Testis (tissue), 3 donors: Measurements from ENCODE around the gene FAM110A. TPM values are rescaled to one million over a fixed set of nuclear protein-coding genes. Genes with fewer than 3 reads are reported as not detected.
"Not testable (repeated sequence)": the region's sequence is repeated elsewhere in the genome, so short reads cannot be mapped to it uniquely, and the experiment has no call there.

Source experiments
- DNase-seq: peaks from one replicate; pipeline ENCODE4 v3.0.0-alpha.2; 2019
- H3K27ac ChIP-seq, 2 donors: fragments of 200-600 bp; sonication (generic); one replicate each; pipeline ENCODE4 v1.5.1; 2019
- H3K27me3 ChIP-seq: fragments of 200-600 bp; sonication (generic); one replicate; pipeline ENCODE4 v1.5.1; 2019
- H3K36me3 ChIP-seq: fragments of 200-600 bp; sonication (generic); one replicate; pipeline ENCODE4 v1.5.1; 2017; ENCODE audit warnings: low read depth; ENCODE audit errors: missing control alignments
- H3K4me1 ChIP-seq: fragments of 200-600 bp; sonication (generic); one replicate; pipeline ENCODE4 v1.5.1; 2019
- H3K4me3 ChIP-seq, 2 donors: fragments of 200-600 bp; sonication (generic); one replicate each; pipeline ENCODE4 v1.5.1; 2017 to 2019
- H3K9me3 ChIP-seq: fragments of 200-600 bp; sonication (generic); one replicate; pipeline ENCODE4 v1.5.1; 2017
- CTCF ChIP-seq, 3 experiments: fragments of 450-650 bp in 2 of 3; fragments of 200-600 bp in 1 of 3; sonication (generic) in 1 of 3; IDR thresholded peaks; one replicate each; pipeline ENCODE4 v1.5.1; 2016 to 2019; ENCODE audit warnings: antibody characterized with exemption in 3 of 3, mild to moderate bottlenecking in 2 of 3, moderate library complexity in 1 of 3
- POLR2A ChIP-seq: fragments of 450-650 bp; IDR thresholded peaks from one replicate; pipeline ENCODE4 v1.6.1; 2017; ENCODE audit warnings: antibody characterized with exemption, mild to moderate bottlenecking, moderate library complexity
- WGBS, 2 donors: methylation state at CpG; one replicate each; pipeline ENCODE4 v1.1.5; 2018; 5-methylcytosine and 5-hydroxymethylcytosine counted together
- intact Hi-C: fragments of 100-400 bp; cut with DNase I; formaldehyde crosslinking; loops from one replicate; pipeline ENCODE4 v1.15.1; 2023; ENCODE audit warnings: low total_unique reads
- polyA plus RNA-seq: library from polyadenylated mRNA; stranded (reverse); fragments of 350-450 nt; fragmentation: Illumina TruSeq; extraction: RNeasy Lipid Tissue Mini Kit (QIAGEN cat#74804); gene quantifications from one replicate; pipeline ENCODE4 v1.2.3, GENCODE V29; 2014; ENCODE audit warnings: low read depth, low replicate concordance; ENCODE audit not compliant: insufficient read depth
- total RNA-seq, 2 donors: library from RNA; depleted of rRNA; stranded (reverse); fragments of >200 nt; gene quantifications; one replicate each; pipeline ENCODE4 v1.2.3, GENCODE V29; 2016

FAM110A gene
- total and polyA plus RNA-seq, 3 donors from 2014 or later, result 5.1 to 7.7 (median 5.5) TPM

- Histone ChIP-seq H3K9me3 (no peaks in the 10 kb centered on the region), H3K27ac (peak overlapping the region; percentile 47 to 60), H3K27me3 (no peaks in the 10 kb centered on the region), H3K36me3 (no peaks in the 10 kb centered on the region), H3K4me1 (peaks cover 22% of the 10 kb centered on the region), H3K4me3 (no peak overlapping the region)
- 67 to 85% methylated on average over 4 of the region's 4 CpGs for WGBS, 2 donors
- intact Hi-C loops, result no loop called here
- TF ChIP-seq POLR2A (no peak), CTCF (IDR thresholded peaks at IDR 0.05) (no peak)
- DNase-seq, result no peak
Observed at GRCh38 chr20:823574-823902, 10.0 kb upstream of the FAM110A start.

- Histone ChIP-seq H3K4me3 (no peak overlapping the region), H3K27me3 (no peaks in the 10 kb centered on the region), H3K36me3 (no peaks in the 10 kb centered on the region), H3K27ac (no peak overlapping the region), H3K9me3 (no peaks in the 10 kb centered on the region), H3K4me1 (peaks cover 19% of the 10 kb centered on the region)
- no peak for TF ChIP-seq POLR2A
- TF ChIP-seq CTCF (IDR thresholded peaks at IDR 0.05), result no peak
- DNase-seq, result no peak
- intact Hi-C loops, result no loop called here
- 96 to 100% methylated on average over 4 of the region's 4 CpGs for WGBS, 2 donors
Observed at GRCh38 chr20:824490-824889, 9.0 kb upstream of the FAM110A start.

GRCh38 chr20:824916-825315 lies 8.6 kb upstream of the FAM110A start:
- intact Hi-C loops, result no loop called here
- no peak overlapping the region for H3K27ac ChIP-seq
- H3K27me3 ChIP-seq, result no peaks in the 10 kb centered on the region
- 86% methylated on average over 4 of the region's 4 CpGs for WGBS, 2 donors
- H3K4me1 ChIP-seq, result peaks cover 19% of the 10 kb centered on the region
- TF ChIP-seq CTCF (IDR thresholded peaks at IDR 0.05) (no peak), POLR2A (no peak)
- no peaks in the 10 kb centered on the region for H3K36me3 ChIP-seq
- H3K4me3 ChIP-seq, result no peak overlapping the region
- DNase-seq, result no peak
- no peaks in the 10 kb centered on the region for H3K9me3 ChIP-seq

- H3K9me3 ChIP-seq, result no peaks in the 10 kb centered on the region
- no peak overlapping the region for H3K27ac ChIP-seq
- no peaks in the 10 kb centered on the region for H3K27me3 ChIP-seq
- H3K36me3 ChIP-seq, result no peaks in the 10 kb centered on the region
- WGBS, 2 donors, result 91% methylated on average over 9 of the region's 9 CpGs
- TF ChIP-seq POLR2A (no peak), CTCF (IDR thresholded peaks at IDR 0.05) (no peak)
- intact Hi-C loops, result no loop called here
- H3K4me3 ChIP-seq, result no peak overlapping the region
- peak; percentile 6 for DNase-seq
- H3K4me1 ChIP-seq, result peaks cover 19% of the 10 kb centered on the region
Observed at GRCh38 chr20:825710-826421, 7.6 kb upstream of the FAM110A start.

GRCh38 chr20:826695-827323 lies 6.7 kb upstream of the FAM110A start:
- no peaks in the 10 kb centered on the region for H3K27me3 ChIP-seq
- 90 to 91% methylated on average over 6 to 7 of the region's 7 CpGs for WGBS, 2 donors
- intact Hi-C loops, result no loop called here
- peak; percentile 11 for DNase-seq
- H3K36me3 ChIP-seq, result no peaks in the 10 kb centered on the region
- H3K4me3 ChIP-seq, result no peak overlapping the region
- H3K9me3 ChIP-seq, result no peaks in the 10 kb centered on the region
- H3K27ac ChIP-seq, result no peak overlapping the region
- peaks cover 11% of the 10 kb centered on the region for H3K4me1 ChIP-seq
- no peak for TF ChIP-seq POLR2A
- no peak for TF ChIP-seq CTCF (IDR thresholded peaks at IDR 0.05)

- intact Hi-C loops, H3K9me3 ChIP-seq, H3K27me3 ChIP-seq, H3K4me3 ChIP-seq, H3K36me3 ChIP-seq, H3K27ac ChIP-seq, H3K4me1 ChIP-seq: not testable (repeated sequence)
- 87 to 90% methylated on average over 8 of the region's 8 CpGs for WGBS, 2 donors
- peak; percentile 7 for DNase-seq
Observed at GRCh38 chr20:827981-828380, 5.5 kb upstream of the FAM110A start.
